SKM-1 (cell line): Measurements from ENCODE around the gene VCX2.
"Not testable (repeated sequence)": the region's sequence is repeated elsewhere in the genome, so short reads cannot be mapped to it uniquely, and the experiment has no call there.

ENCODE experiments used
- DNase-seq: peaks from one replicate; lab custom pipeline; 2025; ENCODE audit not compliant: unreplicated experiment; lab: John Stamatoyannopoulos, UW

Gene VCX2

GRCh38 chrX:8122538-8122937, 48.5 kb downstream of the VCX2 start:
- DNase-seq = no peak

- not testable (repeated sequence) for DNase-seq
Measured at GRCh38 chrX:8121391-8121790, 49.7 kb downstream of the VCX2 start.
